ENCODE results near the gene CIZ1. TPM values are rescaled to one million over a fixed set of nuclear protein-coding genes. Genes with fewer than 3 reads are reported as not detected.

Gene CIZ1
- total and polyA plus RNA-seq, 7 experiments from 2014 or later: 11.2 to 163 (median 137) TPM

DNA sequence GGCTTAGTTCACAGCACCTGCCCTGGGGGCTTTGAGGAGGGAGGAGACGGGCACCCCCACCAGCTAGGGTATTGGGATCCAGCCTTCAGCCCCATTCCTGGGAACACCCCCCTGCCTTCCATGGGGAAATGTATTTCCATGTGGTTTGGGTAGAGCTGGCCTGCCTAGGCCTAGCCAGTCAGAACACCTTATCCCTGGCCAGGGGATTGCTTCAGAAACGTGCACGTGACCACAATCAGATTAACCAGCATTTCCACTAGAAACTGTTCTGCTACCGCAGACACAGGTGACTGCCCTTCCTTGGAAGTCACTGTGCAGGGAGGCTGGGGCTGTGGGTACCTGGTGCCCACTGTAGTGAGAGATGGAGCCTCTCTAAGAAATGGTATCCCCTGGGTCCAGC lies 17.3 kb downstream of the CIZ1 start:
- no peaks in the 10 kb centered on the region for H3K4me1 Mint-ChIP-seq
- H3K36me3 Mint-ChIP-seq: peaks cover 0 to 30% (median 6%) of the 10 kb centered on the region in 5 donors
- H3K4me3 ChIP-seq (ENCODE audit: low read length): no peak overlapping the region
- ChIA-PET CTCF (no interaction called here), POLR2A (interaction anchor here (1.5 kb wide), 1 partner anchor 9 kb away, joined by 5 read pairs; no protein-coding TSS in a partner anchor)
- H3K27ac Mint-ChIP-seq: peak overlapping the region in 2 of 9 donors; percentile 8 to 30
- H3K36me3 ChIP-seq (ENCODE audit: control insufficient read depth in 2 of 3, insufficient read depth in 3 of 3, low read length in 3 of 3): peaks cover 5 to 72% (median 17%) of the 10 kb centered on the region in 3 experiments
- no peaks in the 10 kb centered on the region for H3K27me3 Mint-ChIP-seq
- H3K9me3 Mint-ChIP-seq: no peaks in the 10 kb centered on the region
- ATAC-seq (no peak), DNase-seq (no peak)
- no peaks in the 10 kb centered on the region for H3K27me3 ChIP-seq (ENCODE audit: control insufficient read depth in 2 of 2, insufficient read depth in 2 of 2, low read length in 2 of 2)
- intact Hi-C loops (cut with micrococcal nuclease): loop anchor here in 1 of 2 donors (2.0 kb wide), 1 partner anchor 17 kb away; the partner anchor contains the start of gene CIZ1
- peaks cover 0 to 3% (median 0%) of the 10 kb centered on the region in 3 experiments for H3K9me3 ChIP-seq (ENCODE audit: control insufficient read depth in 2 of 3, low read length in 3 of 3)
- no peak overlapping the region for H3K4me3 Mint-ChIP-seq
- H3K4me1 ChIP-seq (ENCODE audit: control insufficient read depth in 2 of 2, insufficient read depth in 2 of 2, low read length in 2 of 2): no peaks in the 10 kb centered on the region
- no peak overlapping the region for H3K27ac ChIP-seq (ENCODE audit: low read depth, low read length)

DNA sequence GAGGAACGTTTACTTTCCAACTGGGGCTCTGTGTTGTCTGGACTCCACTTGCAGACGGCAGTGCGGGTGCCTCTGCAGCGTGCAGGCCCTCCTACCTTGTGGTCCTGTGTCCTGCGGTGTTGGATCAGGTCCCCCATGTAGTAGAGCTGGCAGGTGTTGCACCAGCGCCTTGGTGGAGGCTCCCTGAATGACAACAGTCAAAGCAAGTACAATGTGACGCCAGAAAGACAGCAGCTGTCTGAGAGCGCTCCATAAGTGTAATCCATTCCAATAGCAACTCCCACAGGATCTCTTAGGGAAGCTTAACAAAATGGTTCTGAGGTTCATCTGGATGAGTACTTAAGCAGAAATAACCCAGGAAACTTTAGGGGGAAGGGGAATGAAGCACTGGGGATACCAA lies 21.4 kb downstream of the CIZ1 start:
- POLR2A ChIA-PET: interaction anchor here (1.1 to 1.2 kb wide), 2 partner anchors 13 to 660 kb away, joined by 3 read pairs; partner anchors contain the start of gene SPOUT1
- Mint-ChIP-seq H3K4me1 (peaks cover 0 to 2% (median 0%) of the 10 kb centered on the region in 7 donors), H3K9me3 (no peaks in the 10 kb centered on the region), H3K27ac (no peak overlapping the region), H3K27me3 (no peaks in the 10 kb centered on the region), H3K4me3 (no peak overlapping the region), H3K36me3 (peaks cover 5 to 26% (median 8%) of the 10 kb centered on the region in 5 donors)
- Histone ChIP-seq H3K4me1 (ENCODE audit: control insufficient read depth in 2 of 2, insufficient read depth in 2 of 2, low read length in 2 of 2) (no peaks in the 10 kb centered on the region), H3K4me3 (ENCODE audit: low read length) (no peak overlapping the region), H3K27me3 (ENCODE audit: control insufficient read depth in 2 of 2, insufficient read depth in 2 of 2, low read length in 2 of 2) (no peaks in the 10 kb centered on the region), H3K27ac (ENCODE audit: low read depth, low read length) (no peak overlapping the region), H3K36me3 (ENCODE audit: control insufficient read depth in 2 of 3, insufficient read depth in 3 of 3, low read length in 3 of 3) (peaks cover 0 to 66% (median 5%) of the 10 kb centered on the region in 3 experiments), H3K9me3 (ENCODE audit: control insufficient read depth in 2 of 3, low read length in 3 of 3) (no peaks in the 10 kb centered on the region)
- CTCF ChIA-PET: no interaction called here
- no peak for DNase-seq
- intact Hi-C loops (cut with micrococcal nuclease): no loop called here
- ATAC-seq: no peak

DNA sequence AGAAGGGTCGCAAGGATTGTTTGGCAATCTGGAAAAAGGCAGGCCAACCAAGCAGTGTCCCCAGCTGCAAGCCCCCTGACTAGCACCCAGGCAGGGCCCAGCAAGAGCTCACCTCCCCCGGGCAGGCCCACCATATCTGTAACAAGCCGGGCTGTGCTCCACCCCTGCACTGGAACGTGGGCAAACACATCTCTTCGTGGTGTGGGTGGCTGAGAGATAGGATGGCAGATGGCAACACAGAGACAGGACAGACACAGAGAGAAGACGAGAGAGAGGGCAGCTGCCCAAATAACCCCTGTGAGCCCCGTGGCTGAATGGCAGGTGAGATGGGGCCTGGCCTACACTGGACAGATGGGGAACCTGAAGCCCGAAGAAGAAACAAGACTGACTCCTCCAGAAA lies 21.9 kb downstream of the CIZ1 start:
- intact Hi-C loops (cut with micrococcal nuclease): no loop called here
- H3K4me3 Mint-ChIP-seq: no peak overlapping the region
- CTCF ChIA-PET: no interaction called here
- Histone ChIP-seq H3K36me3 (ENCODE audit: control insufficient read depth in 2 of 3, insufficient read depth in 3 of 3, low read length in 3 of 3) (peaks cover 0 to 67% (median 5%) of the 10 kb centered on the region in 3 experiments), H3K4me1 (ENCODE audit: control insufficient read depth in 2 of 2, insufficient read depth in 2 of 2, low read length in 2 of 2) (no peaks in the 10 kb centered on the region), H3K4me3 (ENCODE audit: low read length) (no peak overlapping the region), H3K9me3 (ENCODE audit: control insufficient read depth in 2 of 3, low read length in 3 of 3) (no peaks in the 10 kb centered on the region), H3K27ac (ENCODE audit: low read depth, low read length) (no peak overlapping the region), H3K27me3 (ENCODE audit: control insufficient read depth in 2 of 2, insufficient read depth in 2 of 2, low read length in 2 of 2) (no peaks in the 10 kb centered on the region)
- H3K27ac Mint-ChIP-seq: no peak overlapping the region
- POLR2A ChIA-PET: interaction anchor here (1.1 to 1.2 kb wide), 2 partner anchors 14 to 660 kb away, joined by 3 read pairs; partner anchors contain the start of gene SPOUT1
- H3K36me3 Mint-ChIP-seq: peaks cover 5 to 24% (median 10%) of the 10 kb centered on the region in 5 donors
- H3K27me3 Mint-ChIP-seq: no peaks in the 10 kb centered on the region
- H3K4me1 Mint-ChIP-seq: peaks cover 0 to 2% (median 0%) of the 10 kb centered on the region in 7 donors
- DNase-seq (no peak), ATAC-seq (no peak)
- H3K9me3 Mint-ChIP-seq: no peaks in the 10 kb centered on the region

DNA sequence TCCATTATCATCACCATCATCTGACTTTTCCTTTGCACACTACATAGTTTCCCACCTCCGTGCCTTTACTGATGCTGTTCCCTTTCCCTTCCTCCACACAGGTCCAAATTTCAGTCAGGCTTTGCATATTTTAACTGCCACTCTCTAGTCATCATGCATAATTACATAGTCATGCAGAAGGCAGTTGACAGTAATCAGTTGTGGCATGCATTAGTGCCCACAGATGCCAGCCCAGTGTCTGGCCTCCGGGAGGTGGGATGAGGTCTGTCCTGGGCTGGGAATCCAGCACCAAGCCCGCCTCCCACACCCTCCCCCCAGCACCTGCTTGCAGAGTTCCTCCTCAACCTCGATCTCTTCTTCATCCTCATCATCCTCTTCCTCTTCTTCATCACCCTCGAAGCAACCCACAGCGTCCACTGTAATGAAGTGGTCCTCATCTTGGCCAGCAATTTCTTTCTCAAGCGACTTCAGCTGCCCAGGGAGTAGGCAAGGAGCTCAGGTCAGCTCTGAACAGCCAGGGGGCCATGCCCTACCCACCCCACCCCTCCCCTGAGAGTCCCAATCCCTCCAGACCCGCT lies 22.6 kb downstream of the CIZ1 start:
- H3K4me3 ChIP-seq (ENCODE audit: low read length): no peak overlapping the region
- ChIA-PET CTCF (interaction anchor here (0.6 kb wide), 1 partner anchor 13 kb away, joined by 3 read pairs; no protein-coding TSS in a partner anchor), POLR2A (interaction anchor here (0.6 kb wide), 1 partner anchor 17 kb away, joined by 3 read pairs; no protein-coding TSS in a partner anchor)
- Mint-ChIP-seq H3K9me3 (no peaks in the 10 kb centered on the region), H3K4me3 (no peak overlapping the region), H3K36me3 (peaks cover 5 to 26% (median 10%) of the 10 kb centered on the region in 5 donors), H3K27me3 (no peaks in the 10 kb centered on the region), H3K27ac (peak overlapping the region in 2 of 9 donors; percentile 63 to 65), H3K4me1 (peaks cover 0 to 2% (median 0%) of the 10 kb centered on the region in 7 donors)
- no peak overlapping the region for H3K27ac ChIP-seq (ENCODE audit: low read depth, low read length)
- no peaks in the 10 kb centered on the region for H3K27me3 ChIP-seq (ENCODE audit: control insufficient read depth in 2 of 2, insufficient read depth in 2 of 2, low read length in 2 of 2)
- H3K4me1 ChIP-seq (ENCODE audit: control insufficient read depth in 2 of 2, insufficient read depth in 2 of 2, low read length in 2 of 2): no peaks in the 10 kb centered on the region
- peaks cover 0 to 67% (median 5%) of the 10 kb centered on the region in 3 experiments for H3K36me3 ChIP-seq (ENCODE audit: control insufficient read depth in 2 of 3, insufficient read depth in 3 of 3, low read length in 3 of 3)
- intact Hi-C loops (cut with micrococcal nuclease): no loop called here
- ATAC-seq: no peak
- no peak for DNase-seq
- H3K9me3 ChIP-seq (ENCODE audit: control insufficient read depth in 2 of 3, low read length in 3 of 3): no peaks in the 10 kb centered on the region

DNA sequence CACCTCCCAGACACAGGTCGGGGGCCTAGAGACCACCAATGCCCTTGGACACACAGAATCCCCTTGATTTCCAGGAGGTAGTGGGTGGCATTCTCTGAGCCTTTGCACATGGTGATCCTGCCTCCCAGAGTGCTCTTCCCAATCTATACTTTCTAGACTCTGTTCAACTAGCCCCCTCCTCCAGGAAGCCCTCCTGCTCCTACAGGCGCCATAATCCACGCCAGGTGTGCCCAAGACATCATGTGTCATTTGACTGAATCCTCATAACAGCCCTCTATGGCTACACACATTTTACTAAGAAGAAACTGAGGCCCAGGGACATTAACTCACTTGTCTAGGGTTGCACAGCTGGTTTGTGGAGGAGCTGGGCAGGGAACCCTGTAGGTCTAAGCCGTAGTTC lies 24.2 kb downstream of the CIZ1 start:
- H3K4me3 Mint-ChIP-seq: no peak overlapping the region
- CTCF ChIA-PET: interaction anchor here (0.6 kb wide), 1 partner anchor 258 kb away, joined by 3 read pairs; no protein-coding TSS in a partner anchor
- intact Hi-C loops (cut with micrococcal nuclease): no loop called here

DNA sequence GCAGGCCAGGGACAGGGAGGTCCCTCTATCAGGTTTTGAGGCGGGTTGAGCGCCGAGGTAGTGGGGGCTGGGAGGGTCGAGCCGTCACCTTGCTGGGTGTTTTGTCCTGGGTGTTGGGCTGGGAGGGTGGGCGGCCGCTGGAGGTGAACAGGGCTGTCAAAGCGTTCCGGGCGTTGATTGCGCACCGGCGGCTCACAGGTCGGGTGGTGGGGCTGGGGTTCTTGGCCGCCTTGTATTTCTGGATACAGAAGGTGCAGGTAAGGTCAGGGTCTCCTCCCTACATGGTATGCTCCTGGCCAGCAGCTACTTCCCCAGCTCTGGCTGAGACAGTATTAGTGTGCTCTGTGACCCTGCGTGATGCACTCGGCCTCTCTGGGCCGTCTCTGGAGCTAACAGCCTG lies 25.2 kb downstream of the CIZ1 start:
- POLR2A ChIA-PET: interaction anchor here (1.8 kb wide), 1 partner anchor 9 kb away, joined by 5 read pairs; no protein-coding TSS in a partner anchor
- H3K4me3 Mint-ChIP-seq: no peak overlapping the region
- CTCF ChIA-PET: interaction anchor here (0.9 kb wide), 1 partner anchor 175 kb away, joined by 3 read pairs; no protein-coding TSS in a partner anchor
- no peaks in the 10 kb centered on the region for H3K9me3 ChIP-seq (ENCODE audit: control insufficient read depth in 2 of 3, low read length in 3 of 3)
- no peaks in the 10 kb centered on the region for H3K9me3 Mint-ChIP-seq
- intact Hi-C loops (cut with micrococcal nuclease): no loop called here
- peak overlapping the region in 1 of 9 donors; percentile 17 for H3K27ac Mint-ChIP-seq
- H3K27ac ChIP-seq (ENCODE audit: low read depth, low read length): no peak overlapping the region
- DNase-seq (no peak), ATAC-seq (no peak)
- H3K4me1 Mint-ChIP-seq: peaks cover 0 to 18% (median 11%) of the 10 kb centered on the region in 7 donors
- no peaks in the 10 kb centered on the region for H3K27me3 Mint-ChIP-seq
- no peaks in the 10 kb centered on the region for H3K27me3 ChIP-seq (ENCODE audit: control insufficient read depth in 2 of 2, insufficient read depth in 2 of 2, low read length in 2 of 2)
- H3K4me1 ChIP-seq (ENCODE audit: control insufficient read depth in 2 of 2, insufficient read depth in 2 of 2, low read length in 2 of 2): peaks cover 4% of the 10 kb centered on the region in 2 donors
- peaks cover 0 to 78% (median 5%) of the 10 kb centered on the region in 3 experiments for H3K36me3 ChIP-seq (ENCODE audit: control insufficient read depth in 2 of 3, insufficient read depth in 3 of 3, low read length in 3 of 3)
- H3K4me3 ChIP-seq (ENCODE audit: low read length): no peak overlapping the region
- H3K36me3 Mint-ChIP-seq: peaks cover 5 to 29% (median 13%) of the 10 kb centered on the region in 5 donors

More for the DNA sequence above, 24.2 kb downstream of the CIZ1 start:
- Histone ChIP-seq H3K27ac (ENCODE audit: low read depth, low read length) (no peak overlapping the region), H3K36me3 (ENCODE audit: control insufficient read depth in 2 of 3, insufficient read depth in 3 of 3, low read length in 3 of 3) (peaks cover 0 to 78% (median 5%) of the 10 kb centered on the region in 3 experiments), H3K27me3 (ENCODE audit: control insufficient read depth in 2 of 2, insufficient read depth in 2 of 2, low read length in 2 of 2) (no peaks in the 10 kb centered on the region), H3K9me3 (ENCODE audit: control insufficient read depth in 2 of 3, low read length in 3 of 3) (no peaks in the 10 kb centered on the region), H3K4me3 (ENCODE audit: low read length) (no peak overlapping the region), H3K4me1 (ENCODE audit: control insufficient read depth in 2 of 2, insufficient read depth in 2 of 2, low read length in 2 of 2) (no peaks in the 10 kb centered on the region)
- ATAC-seq (no peak), DNase-seq (no peak)
- no peaks in the 10 kb centered on the region for H3K27me3 Mint-ChIP-seq
- H3K36me3 Mint-ChIP-seq: peaks cover 5 to 29% (median 13%) of the 10 kb centered on the region in 5 donors
- no peaks in the 10 kb centered on the region for H3K9me3 Mint-ChIP-seq
- H3K27ac Mint-ChIP-seq: peak overlapping the region in 3 of 9 donors; percentile 32 to 48 (median 34)
- POLR2A ChIA-PET: no interaction called here
- H3K4me1 Mint-ChIP-seq: peaks cover 0 to 8% (median 6%) of the 10 kb centered on the region in 7 donors

Measured in naive thymus-derived CD4-positive, alpha-beta T cell (primary cell).